Ectodermal cell (in vitro differentiated cells): ENCODE data around the gene ZDHHC8.

Source experiments
- H3K27ac ChIP-seq: 2 replicates; pipeline ENCODE4 v1.7.0; 2013; ENCODE audit warnings: mild to moderate bottlenecking, low read depth, low read length; ENCODE audit not compliant: insufficient read depth, poor library complexity, severe bottlenecking
- H3K27me3 ChIP-seq: 2 replicates; pipeline ENCODE4 v1.7.0; 2013; ENCODE audit warnings: mild to moderate bottlenecking, low read length; ENCODE audit not compliant: insufficient read depth, control insufficient read depth, poor library complexity, severe bottlenecking
- H3K36me3 ChIP-seq: one replicate; pipeline ENCODE4 v1.7.0; 2013; ENCODE audit warnings: low read length; ENCODE audit not compliant: control insufficient read depth, insufficient read depth
- H3K4me1 ChIP-seq: one replicate; pipeline ENCODE4 v1.7.0; 2013; ENCODE audit warnings: low read length; ENCODE audit not compliant: control insufficient read depth, insufficient read depth
- H3K4me3 ChIP-seq: 2 replicates; pipeline ENCODE4 v1.7.0; 2013; ENCODE audit warnings: low read depth, low read length, control low read depth; ENCODE audit not compliant: insufficient read depth
- H3K9me3 ChIP-seq: 2 replicates; pipeline ENCODE4 v1.7.0; 2013; ENCODE audit warnings: mild to moderate bottlenecking, low read length, moderate library complexity; ENCODE audit not compliant: control insufficient read depth
- WGBS, 2 experiments: methylation state at CpG; one replicate each; pipeline ENCODE4 v1.1.7; 2013; ENCODE audit warnings: missing lambda C conversion rate in 2 of 2; 5-methylcytosine and 5-hydroxymethylcytosine counted together

ZDHHC8 gene

DNA sequence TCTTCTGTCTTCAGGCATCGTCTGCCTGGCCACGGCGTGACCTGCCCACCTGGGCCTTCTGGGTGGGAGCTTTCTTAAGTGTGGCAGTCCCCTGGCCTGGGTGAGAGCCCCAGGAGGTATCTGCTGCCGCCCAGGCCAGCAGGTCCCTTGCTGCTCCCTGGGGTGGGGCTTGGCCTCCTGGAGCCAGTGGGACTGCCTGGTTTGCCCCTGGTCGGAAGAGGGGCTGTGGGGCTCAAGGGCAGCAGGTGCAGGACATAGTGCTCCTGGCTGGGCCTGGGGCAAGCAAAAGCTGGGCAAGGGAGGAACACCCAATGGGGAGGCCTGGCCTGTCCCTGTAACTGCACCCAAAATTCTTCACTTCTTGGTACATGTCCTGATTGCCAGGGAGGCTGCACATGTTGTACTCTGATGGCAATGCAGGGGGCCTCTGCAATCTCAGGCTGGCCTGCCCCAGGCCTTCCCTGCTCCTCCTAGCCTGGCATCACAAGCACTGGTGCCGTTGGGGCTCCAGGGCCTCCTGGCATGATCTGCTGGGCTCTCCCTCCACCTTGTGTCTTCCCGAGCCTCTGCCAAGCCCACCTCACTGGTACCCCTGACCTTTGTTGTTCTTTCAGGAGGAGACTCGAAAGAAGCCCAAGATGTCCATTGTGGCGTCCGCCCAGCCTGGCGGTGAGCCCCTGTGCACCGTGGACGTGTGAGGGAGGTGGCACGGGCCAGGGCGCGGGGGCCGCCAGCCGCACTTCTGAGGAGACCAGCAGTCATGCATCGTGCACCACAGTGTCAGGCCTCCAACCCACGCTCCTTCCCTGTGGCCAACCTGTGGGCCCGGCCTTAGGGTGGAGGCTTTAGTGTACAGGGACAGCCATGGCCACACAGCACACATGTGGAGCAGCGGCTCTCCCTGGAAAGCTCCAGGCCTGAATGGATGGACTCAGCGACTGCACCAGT lies 21.9 kb upstream of the ZDHHC8 start:
- no peaks in the 10 kb centered on the region for H3K9me3 ChIP-seq
- WGBS, 2 experiments, result 96% methylated on average over 23 of the region's 23 CpGs
- no peaks in the 10 kb centered on the region for H3K4me1 ChIP-seq
- peaks cover 63% of the 10 kb centered on the region for H3K36me3 ChIP-seq
- H3K27ac ChIP-seq, result no peak overlapping the region
- no peaks in the 10 kb centered on the region for H3K27me3 ChIP-seq
- no peak overlapping the region for H3K4me3 ChIP-seq

DNA sequence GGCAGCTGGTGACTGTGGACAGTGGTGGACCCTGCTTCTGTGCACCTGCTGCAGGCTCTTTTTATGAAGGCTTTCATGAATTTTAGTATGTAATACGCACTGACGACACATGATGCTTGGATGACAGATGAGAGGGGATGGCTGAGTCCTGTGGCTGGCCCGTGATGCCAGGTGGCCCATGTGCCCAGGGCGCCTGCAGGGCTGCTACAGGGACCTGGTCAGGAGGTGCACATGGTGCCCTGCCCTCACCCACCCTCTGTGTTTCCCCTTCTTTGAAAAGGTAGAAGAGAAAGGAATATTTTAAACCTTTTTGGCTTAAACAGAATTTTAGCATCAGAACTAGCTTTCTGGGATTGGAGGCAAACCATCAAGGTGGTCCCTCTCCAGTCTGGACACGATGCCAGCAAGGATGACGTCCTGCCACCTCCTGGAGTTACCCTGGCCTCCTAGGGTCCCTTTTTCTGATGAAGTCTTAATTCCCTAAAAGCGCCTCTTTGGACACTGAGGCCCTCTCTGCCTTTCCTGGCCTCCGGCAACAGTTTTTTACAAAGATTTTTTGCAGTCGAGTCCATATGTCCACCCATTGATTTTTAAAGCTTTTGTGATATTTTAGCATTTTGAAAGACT lies 21.1 kb upstream of the ZDHHC8 start:
- Histone ChIP-seq H3K36me3 (peaks cover 55% of the 10 kb centered on the region), H3K4me1 (peaks cover 2% of the 10 kb centered on the region), H3K27me3 (no peaks in the 10 kb centered on the region), H3K9me3 (no peaks in the 10 kb centered on the region), H3K4me3 (no peak overlapping the region), H3K27ac (peak overlapping the region; percentile 60)
- 96 to 97% methylated on average over 9 of the region's 9 CpGs for WGBS, 2 experiments

DNA sequence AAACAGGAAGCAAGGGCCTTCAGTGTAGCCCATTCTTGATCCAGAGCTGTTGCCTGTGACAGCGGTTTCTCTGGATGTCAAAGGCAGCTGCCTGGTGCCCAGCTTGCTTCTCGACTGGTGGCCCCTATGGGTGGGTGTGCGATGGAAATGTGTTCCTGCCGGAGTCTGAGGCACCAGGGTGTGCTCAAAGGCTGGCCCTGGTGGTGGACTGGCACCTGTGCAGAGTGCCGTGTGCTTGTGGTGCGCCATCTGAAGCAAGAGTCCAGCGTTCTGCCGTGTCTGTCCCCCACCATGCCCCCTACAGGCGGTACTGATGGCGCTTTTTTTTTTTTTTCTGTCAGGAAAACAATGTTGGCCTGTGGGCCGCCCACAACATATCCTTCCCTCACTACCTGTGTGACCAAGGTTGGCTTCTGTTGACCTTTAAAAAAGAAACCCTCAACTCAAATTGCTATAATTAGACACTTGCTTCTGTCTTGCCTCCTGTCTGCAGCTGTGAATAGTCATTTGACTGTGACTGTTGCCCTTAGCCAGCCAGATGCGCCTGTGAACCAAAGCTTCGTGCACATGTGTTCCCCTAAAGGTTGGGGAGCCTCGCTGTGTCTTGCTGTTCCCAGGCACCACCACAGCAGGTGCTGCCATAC lies 20.4 kb upstream of the ZDHHC8 start:
- Histone ChIP-seq H3K4me1 (peaks cover 7% of the 10 kb centered on the region), H3K4me3 (no peak overlapping the region), H3K36me3 (peaks cover 48% of the 10 kb centered on the region), H3K27me3 (no peaks in the 10 kb centered on the region), H3K9me3 (no peaks in the 10 kb centered on the region), H3K27ac (peak overlapping the region; percentile 60)
- WGBS, 2 experiments, result 81 to 85% methylated on average over 14 of the region's 14 CpGs

DNA sequence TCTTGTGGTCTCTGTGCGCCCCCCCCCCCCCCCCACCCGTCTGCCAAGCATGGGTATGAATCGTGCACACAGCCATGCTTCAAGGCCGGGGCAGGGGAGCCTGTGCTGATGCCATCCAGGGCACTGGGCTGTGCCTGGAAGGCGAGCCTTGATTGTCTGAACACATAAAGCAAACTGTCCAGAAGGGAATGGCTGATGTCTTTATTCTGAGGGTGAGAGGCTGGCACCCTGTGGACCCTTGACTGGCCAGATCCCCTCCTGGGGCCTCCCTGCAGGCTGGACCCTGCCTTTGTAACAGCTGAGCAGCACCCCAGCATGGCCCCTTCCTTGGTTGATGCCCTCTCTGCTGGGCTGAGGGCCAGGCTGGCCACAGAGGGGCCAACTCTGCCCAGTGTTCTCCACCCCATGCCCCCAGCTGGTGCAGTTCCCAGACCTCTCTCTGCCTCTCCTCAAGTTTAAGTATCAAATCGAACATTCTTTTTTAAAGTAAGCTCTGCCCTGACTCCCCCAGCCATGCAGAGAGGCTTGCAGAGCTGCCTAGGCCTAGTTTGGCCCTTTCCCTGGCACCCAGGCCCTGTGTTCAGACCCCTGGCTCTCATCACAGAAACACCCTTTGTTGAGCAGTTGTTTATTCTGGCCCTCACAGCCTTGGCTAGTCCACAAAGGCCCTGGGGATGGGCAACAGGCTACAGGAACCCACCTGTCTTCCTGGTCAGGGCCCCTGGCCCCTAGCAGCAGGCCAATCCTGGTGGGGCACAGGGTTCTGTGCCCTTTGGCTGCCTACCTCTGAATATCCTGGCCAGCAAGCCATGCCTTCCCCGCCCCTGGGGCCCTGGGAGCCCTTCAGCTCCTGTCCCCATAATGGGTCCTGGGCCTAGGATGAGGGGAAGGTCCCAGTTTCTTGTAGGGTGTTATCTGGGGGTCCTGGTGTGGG lies 19.6 kb upstream of the ZDHHC8 start:
- Histone ChIP-seq H3K4me1 (peaks cover 7% of the 10 kb centered on the region), H3K36me3 (peaks cover 42% of the 10 kb centered on the region), H3K9me3 (no peaks in the 10 kb centered on the region), H3K4me3 (no peak overlapping the region), H3K27me3 (no peaks in the 10 kb centered on the region), H3K27ac (no peak overlapping the region)
- 91 to 95% methylated on average over 7 of the region's 7 CpGs for WGBS, 2 experiments

DNA sequence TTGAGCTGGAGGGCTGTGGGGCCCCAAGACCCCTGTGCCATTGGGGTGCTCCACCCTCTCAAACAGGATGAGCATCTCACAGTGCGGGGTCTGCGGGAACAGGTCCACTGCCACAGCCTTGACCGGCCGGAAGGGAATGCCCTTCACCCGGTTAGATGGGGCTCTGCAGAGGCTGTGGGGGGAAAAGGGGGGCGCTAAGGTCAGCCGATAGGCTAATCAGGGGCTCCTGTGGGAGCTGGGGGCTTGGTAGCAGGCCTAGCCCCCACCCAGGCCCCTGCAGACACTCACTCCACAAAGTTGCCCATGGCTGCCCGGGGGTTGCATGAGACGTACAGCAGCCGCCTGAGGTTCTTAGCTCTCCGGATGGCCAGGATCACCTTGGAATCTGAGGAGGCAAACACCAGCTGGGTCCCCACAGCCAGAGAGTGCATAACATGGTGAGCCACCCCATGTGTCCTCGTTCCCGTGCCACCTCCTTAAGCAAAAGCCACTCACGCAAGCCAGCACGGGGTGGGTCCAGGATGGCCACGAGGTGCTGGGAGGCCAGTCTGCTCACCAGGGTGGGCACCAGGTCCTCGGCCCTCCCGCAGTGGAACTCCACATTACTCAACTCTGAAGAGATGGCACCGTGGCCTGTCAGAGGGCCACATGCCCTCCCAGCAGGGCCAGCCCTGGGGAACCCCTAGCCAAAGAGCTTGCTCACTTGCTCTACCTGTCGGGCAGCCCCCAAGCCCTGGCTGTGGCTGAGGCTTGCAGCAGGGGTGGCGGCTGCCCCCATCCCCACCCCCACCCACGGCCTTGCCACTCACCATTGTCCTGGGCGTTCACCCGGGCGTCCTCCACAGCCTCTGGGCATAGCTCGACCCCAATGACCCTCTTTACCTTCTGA lies 18.7 kb upstream of the ZDHHC8 start:
- H3K4me1 ChIP-seq, result peaks cover 7% of the 10 kb centered on the region
- H3K36me3 ChIP-seq, result peaks cover 34% of the 10 kb centered on the region
- H3K9me3 ChIP-seq, result no peaks in the 10 kb centered on the region
- H3K27ac ChIP-seq, result no peak overlapping the region
- H3K4me3 ChIP-seq, result no peak overlapping the region
- WGBS, 2 experiments, result 96% methylated on average over 26 of the region's 26 CpGs
- H3K27me3 ChIP-seq, result no peaks in the 10 kb centered on the region

DNA sequence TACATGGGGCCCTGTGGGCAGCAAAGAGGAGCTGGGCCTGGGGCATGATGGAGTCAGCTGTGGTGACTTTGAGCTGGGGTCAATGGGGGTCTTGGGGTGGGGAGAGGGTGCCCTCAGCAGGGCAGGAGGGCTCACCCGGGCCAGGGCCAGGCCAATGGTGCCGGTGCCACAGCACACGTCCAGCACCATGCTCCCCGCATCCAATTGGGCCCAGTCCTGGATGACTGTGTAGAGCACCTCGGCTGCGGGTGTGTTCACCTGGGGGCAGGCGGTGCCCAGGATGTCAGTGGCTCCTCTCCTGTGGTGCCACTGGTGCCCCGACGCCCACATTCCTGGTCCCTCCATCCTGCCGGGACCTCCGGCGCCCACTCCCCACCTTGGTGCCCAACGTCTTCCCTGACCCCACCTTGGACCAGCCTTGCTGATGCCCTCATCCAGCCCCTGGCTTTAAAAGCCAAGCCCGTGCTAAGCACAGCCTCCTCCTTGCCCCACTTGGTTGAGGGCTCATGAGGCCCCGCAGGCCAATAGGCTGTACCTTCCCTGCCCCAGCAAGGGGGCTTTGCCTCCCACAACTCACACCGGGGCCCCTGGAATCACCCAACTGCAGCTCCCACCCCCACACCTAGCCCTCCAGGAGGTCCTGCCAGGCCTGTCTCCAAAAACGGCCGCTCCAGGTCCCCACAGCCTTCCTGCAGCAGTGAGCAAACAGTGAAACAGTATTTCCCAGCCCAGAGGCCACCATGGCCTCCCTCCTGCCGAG lies 17.9 kb upstream of the ZDHHC8 start:
- Histone ChIP-seq H3K9me3 (no peaks in the 10 kb centered on the region), H3K27ac (no peak overlapping the region), H3K36me3 (peaks cover 25% of the 10 kb centered on the region), H3K27me3 (no peaks in the 10 kb centered on the region), H3K4me3 (no peak overlapping the region), H3K4me1 (peaks cover 10% of the 10 kb centered on the region)
- WGBS, 2 experiments, result 96% methylated on average over 19 of the region's 19 CpGs

DNA sequence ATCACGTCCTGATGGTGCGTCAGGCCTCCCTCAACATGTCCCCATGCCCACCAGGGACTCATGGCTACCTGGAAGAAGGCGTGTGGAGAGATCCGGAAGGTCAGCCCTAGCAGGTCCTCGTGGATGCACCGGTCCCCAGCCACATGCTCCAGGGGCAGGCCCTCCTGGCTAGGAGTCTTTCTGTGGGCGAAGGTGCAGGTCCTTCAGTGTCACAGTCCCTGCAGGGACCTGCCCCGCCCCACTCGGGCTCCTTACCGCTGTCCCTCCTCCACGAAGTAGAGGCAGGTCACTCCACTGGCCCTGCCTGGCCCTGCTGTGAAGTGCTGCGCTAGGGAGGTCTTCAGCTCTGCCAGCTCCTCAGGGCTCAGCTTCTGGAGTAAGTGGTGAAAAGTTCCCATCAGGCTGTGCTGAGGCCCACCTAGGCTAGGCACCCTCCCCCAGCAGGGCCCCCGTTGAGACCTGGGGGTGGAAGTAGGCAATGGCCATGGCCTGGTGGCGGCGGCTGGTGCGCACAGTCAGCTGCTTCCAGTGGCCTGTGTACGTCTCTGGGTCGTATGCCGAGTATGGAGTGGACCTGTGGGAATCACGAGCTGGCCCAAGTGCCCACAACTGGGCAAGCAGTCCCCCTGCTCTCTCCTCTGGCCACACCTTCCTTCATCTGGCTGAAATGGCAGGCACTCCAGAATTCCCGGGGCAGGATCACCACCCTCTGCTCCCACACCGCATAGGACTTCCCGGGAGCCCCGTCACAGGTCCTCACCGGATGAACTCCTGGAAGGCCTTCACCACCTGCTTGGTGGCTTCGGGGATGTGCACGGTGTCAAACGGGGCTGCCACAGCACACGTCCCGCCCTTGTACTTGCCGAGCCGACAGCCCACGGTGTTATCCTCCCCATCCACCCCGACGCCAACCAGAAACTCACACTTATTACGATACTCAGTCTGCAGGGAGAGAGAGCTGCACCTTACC lies 16.8 kb upstream of the ZDHHC8 start:
- H3K27me3 ChIP-seq, result no peaks in the 10 kb centered on the region
- H3K36me3 ChIP-seq, result peaks cover 21% of the 10 kb centered on the region
- H3K9me3 ChIP-seq, result no peaks in the 10 kb centered on the region
- 94 to 95% methylated on average over 36 of the region's 36 CpGs for WGBS, 2 experiments
- no peak overlapping the region for H3K27ac ChIP-seq
- no peak overlapping the region for H3K4me3 ChIP-seq
- peaks cover 17% of the 10 kb centered on the region for H3K4me1 ChIP-seq
